Esophagus muscularis mucosa (tissue), 4 donors: ENCODE results near the gene POFUT1. TPM values are rescaled to one million over a fixed set of nuclear protein-coding genes. Genes with fewer than 3 reads are reported as not detected.

Experiments
- DNase-seq: peaks from one replicate; pipeline ENCODE4 v3.0.0-alpha.2; 2017; ENCODE audit errors: extremely low spot score
- H3K27ac ChIP-seq, 4 donors: fragments of 200-600 bp; sonication (generic); replicated peaks in 1 of 4; 1 replicate in 3 of 4; 2 replicates in 1 of 4; pipeline ENCODE4 v1.5.1; 2016 to 2019; ENCODE audit warnings: mild to moderate bottlenecking in 1 of 4
- H3K27me3 ChIP-seq, 4 donors: fragments of 200-600 bp; sonication (generic); one replicate each; pipeline versions ENCODE4 v1.5.1 to v1.6.0; 2016 to 2019
- H3K36me3 ChIP-seq, 4 donors: fragments of 200-600 bp; sonication (generic); one replicate each; pipeline ENCODE4 v1.5.1; 2016 to 2019
- H3K4me1 ChIP-seq, 4 donors: fragments of 200-600 bp; sonication (generic); one replicate each; pipeline ENCODE4 v1.5.1; 2016 to 2019
- H3K4me3 ChIP-seq, 4 donors: fragments of 200-600 bp; sonication (generic); 1 replicate in 2 of 4; 2 replicates in 2 of 4; pipeline ENCODE4 v1.5.1; 2016 to 2019; ENCODE audit warnings: mild to moderate bottlenecking in 4 of 4, moderate library complexity in 1 of 4
- H3K9me3 ChIP-seq, 4 donors: fragments of 200-600 bp; sonication (generic); 1 replicate in 3 of 4; 2 replicates in 1 of 4; pipeline ENCODE4 v1.5.1; 2016 to 2019
- CTCF ChIP-seq, 3 experiments: fragments of 200-600 bp in 2 of 3; fragments of 450-650 bp in 1 of 3; sonication (generic) in 2 of 3; IDR thresholded peaks; one replicate each; pipeline ENCODE4 v1.5.1; 2017 to 2019; ENCODE audit warnings: antibody characterized with exemption in 3 of 3, mild to moderate bottlenecking in 2 of 3, moderate library complexity in 1 of 3
- EP300 ChIP-seq: sonication (generic); formaldehyde crosslinking; IDR thresholded peaks from one replicate; pipeline ENCODE4 v1.6.1; 2017; ENCODE audit warnings: antibody characterized with exemption
- POLR2A ChIP-seq: fragments of 450-650 bp; IDR thresholded peaks from one replicate; pipeline ENCODE4 v1.6.1; 2017; ENCODE audit warnings: antibody characterized with exemption, moderate library complexity, mild to moderate bottlenecking, low read depth
- POLR2AphosphoS5 ChIP-seq, 2 donors: sonication (generic); formaldehyde crosslinking; IDR thresholded peaks; one replicate each; pipeline ENCODE4 v1.6.1; 2017; ENCODE audit warnings: antibody characterized with exemption in 2 of 2
- WGBS: methylation state at CpG from one replicate; pipeline ENCODE4 v1.1.5; 2018; 5-methylcytosine and 5-hydroxymethylcytosine counted together
- intact Hi-C: fragments of 100-400 bp; cut with DNase I; formaldehyde crosslinking; loops from one replicate; pipeline ENCODE4 v1.15.1; 2023
- total RNA-seq, 4 donors: library from RNA; depleted of rRNA; stranded (reverse); fragments of >200 nt; gene quantifications; one replicate each; pipeline versions ENCODE4 v1.1.0 to v1.2.1, GENCODE V29; 2016

Gene POFUT1
- total RNA-seq, 4 donors from 2014 or later: 21.7 to 31.9 (median 29.8) TPM

- Histone ChIP-seq H3K27me3 (peaks cover 0 to under 1% (median 0%) of the 10 kb centered on the region in 4 donors), H3K4me3 (peak within 1 kb of the TSS; percentile 95 to 96 (median 96)), H3K27ac (peak within 1 kb of the TSS; percentile 84 to 87 (median 86)), H3K4me1 (peaks cover 16 to 44% (median 29%) of the 10 kb centered on the region in 4 donors), H3K36me3 (peaks cover 0 to 3% (median 0%) of the 10 kb centered on the region in 4 donors), H3K9me3 (no peaks in the 10 kb centered on the region)
- intact Hi-C loops: loop anchor here (5.0 kb wide), 1 partner anchor 70 kb away; the partner anchor contains the start of genes PLAGL2 and POFUT1
- TF ChIP-seq CTCF (IDR thresholded peaks at IDR 0.05): no peak
- no peak for TF ChIP-seq EP300
- peak; percentile 74 to 79 for TF ChIP-seq POLR2AphosphoS5 (IDR thresholded peaks at IDR 0.05)
- WGBS: 2% methylated on average over 24 of the region's 62 CpGs
- DNase-seq: peak; percentile 96
Measured at GRCh38 chr20:32277361-32278198, 69.9 kb downstream of the POFUT1 start, which contains the start of gene KIF3B. KIF3B (plus strand) TSS chr20:32277651; CDS start chr20:32309778, 32,127 bp downstream.

GRCh38 chr20:32278199-32278643, 70.5 kb downstream of the POFUT1 start:
- 52% methylated on average over 4 of the region's 4 CpGs for WGBS
- Histone ChIP-seq H3K27ac (peak overlapping the region; percentile 84 to 87 (median 86)), H3K4me1 (peaks cover 16 to 49% (median 31%) of the 10 kb centered on the region in 4 donors), H3K36me3 (peaks cover 0 to 3% (median 0%) of the 10 kb centered on the region in 4 donors), H3K4me3 (peak overlapping the region; percentile 95 to 96 (median 96)), H3K9me3 (no peaks in the 10 kb centered on the region), H3K27me3 (no peaks in the 10 kb centered on the region)
- TF ChIP-seq POLR2AphosphoS5 (IDR thresholded peaks at IDR 0.05): no peak
- no peak for TF ChIP-seq POLR2A
- no peak for TF ChIP-seq CTCF (IDR thresholded peaks at IDR 0.05)
- intact Hi-C loops: loop anchor here (5.0 kb wide), 1 partner anchor 71 kb away; the partner anchor contains the start of genes PLAGL2 and POFUT1
- DNase-seq: no peak

- Histone ChIP-seq H3K27me3 (no peaks in the 10 kb centered on the region), H3K36me3 (peaks cover 0 to 3% (median 0%) of the 10 kb centered on the region in 4 donors), H3K4me3 (no peak overlapping the region), H3K27ac (peak overlapping the region in 1 of 4 donors; percentile 34), H3K4me1 (peaks cover 30 to 67% (median 47%) of the 10 kb centered on the region in 4 donors), H3K9me3 (no peaks in the 10 kb centered on the region)
- DNase-seq: no peak
- no peak for TF ChIP-seq POLR2AphosphoS5 (IDR thresholded peaks at IDR 0.05)
- no peak for TF ChIP-seq EP300
- no peak for TF ChIP-seq CTCF (IDR thresholded peaks at IDR 0.05)
- no peak for TF ChIP-seq POLR2A
- WGBS: 84% methylated on average over 4 of the region's 4 CpGs
- intact Hi-C loops: no loop called here
Measured at GRCh38 chr20:32281711-32282110, 74.0 kb downstream of the POFUT1 start.

- H3K4me1 ChIP-seq: peaks cover 25 to 67% (median 46%) of the 10 kb centered on the region in 4 donors
- no peak overlapping the region for H3K4me3 ChIP-seq
- no peak for DNase-seq
- peak overlapping the region in 2 of 4 donors; percentile 31 to 34 for H3K27ac ChIP-seq
- no peaks in the 10 kb centered on the region for H3K27me3 ChIP-seq
- H3K36me3 ChIP-seq: peaks cover 0 to 3% (median 0%) of the 10 kb centered on the region in 4 donors
- no peaks in the 10 kb centered on the region for H3K9me3 ChIP-seq
- intact Hi-C loops: no loop called here
- TF ChIP-seq POLR2A (no peak), EP300 (no peak), CTCF (IDR thresholded peaks at IDR 0.05) (no peak), POLR2AphosphoS5 (IDR thresholded peaks at IDR 0.05) (no peak)
- 55% methylated on average over 4 of the region's 4 CpGs for WGBS
Measured at GRCh38 chr20:32282461-32282860, 74.8 kb downstream of the POFUT1 start.
